Spinal cord (tissue), 10 donors: Measurements from ENCODE around the gene EPOP. TPM values are rescaled to one million over a fixed set of nuclear protein-coding genes. Genes with fewer than 3 reads are reported as not detected.

Experiments
- DNase-seq, 6 donors: peaks; one replicate each; pipeline versions ENCODE4 v3.0.0 to v3.0.0-alpha.2; 2013 to 2015; ENCODE audit warnings: low spot score in 6 of 6, low read depth in 4 of 6
- H3K27ac ChIP-seq: one replicate; pipeline ENCODE4 v1.5.1; 2013; ENCODE audit warnings: low read depth, low read length, control low read depth
- H3K27me3 ChIP-seq: one replicate; pipeline ENCODE4 v1.6.1; 2013; ENCODE audit warnings: low read length; ENCODE audit not compliant: control insufficient read depth, insufficient read depth
- H3K36me3 ChIP-seq: one replicate; pipeline ENCODE4 v1.6.1; 2013; ENCODE audit warnings: low read length; ENCODE audit not compliant: control insufficient read depth, insufficient read depth
- H3K4me1 ChIP-seq: one replicate; pipeline ENCODE4 v1.6.1; 2013; ENCODE audit warnings: low read length; ENCODE audit not compliant: control insufficient read depth, insufficient read depth
- H3K4me3 ChIP-seq: one replicate; pipeline ENCODE4 v1.5.1; 2013; ENCODE audit warnings: low read depth, low read length, control low read depth
- H3K9me3 ChIP-seq: one replicate; pipeline ENCODE4 v1.6.1; 2013; ENCODE audit warnings: low read length; ENCODE audit not compliant: control insufficient read depth, insufficient read depth
- WGBS: methylation state at CpG from one replicate; pipeline ENCODE4 v1.1.5; 2013; ENCODE audit warnings: missing lambda C conversion rate; ENCODE audit not compliant: insufficient coverage; 5-methylcytosine and 5-hydroxymethylcytosine counted together
- polyA plus RNA-seq, 2 donors: library from polyadenylated mRNA; unstranded; fragments of 120-200 nt; gene quantifications; one replicate each; pipeline ENCODE4 v1.2.1, GENCODE V29; 2013; ENCODE audit not compliant: insufficient read length in 2 of 2
- total RNA-seq, 2 donors: library from RNA; depleted of rRNA in 1 of 2; stranded (reverse); fragments of 120-200 nt in 1 of 2; fragments of >200 nt in 1 of 2; gene quantifications; one replicate each; pipeline versions ENCODE4 v1.2.3 to v1.2.4, GENCODE V29; 2013 to 2014
- donor health status: healthy.

Gene EPOP
- total and polyA plus RNA-seq, 4 donors = 0.50 to 2.3 (median 1.9) TPM

DNA sequence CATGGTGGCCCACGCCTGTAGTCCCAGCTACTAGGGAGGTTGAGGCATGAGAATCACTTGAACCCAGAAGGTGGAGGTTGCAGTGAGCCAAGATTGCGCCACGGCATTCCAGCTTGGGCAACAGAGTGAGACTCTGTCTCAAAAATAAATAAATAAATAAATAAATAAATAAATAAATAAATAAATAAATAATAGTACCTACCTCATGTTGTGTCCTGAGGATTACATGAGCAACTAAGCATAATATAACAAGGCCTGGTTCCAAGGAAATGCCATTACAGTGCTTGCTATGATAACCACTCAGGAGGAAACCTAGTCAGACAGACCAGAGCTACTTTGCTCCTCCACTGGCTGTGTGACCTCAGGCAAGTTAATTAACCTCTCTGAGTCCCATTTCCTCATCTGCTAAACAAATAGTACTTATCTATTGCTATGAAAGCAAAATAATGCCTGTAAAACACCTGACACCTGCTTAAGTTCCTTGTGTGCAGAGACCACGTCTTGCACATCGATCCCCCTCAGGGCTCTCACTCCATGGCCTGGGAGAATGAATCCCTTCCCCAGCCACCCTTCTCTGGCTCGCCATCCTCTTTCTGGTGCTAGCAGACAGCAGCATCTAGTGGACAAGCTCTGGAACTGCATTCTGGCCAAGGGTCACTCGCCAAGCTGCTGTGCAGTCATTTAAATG, 7.5 kb downstream of the EPOP start:
- DNase-seq = peak in 4 of 6 donors; percentile 45 to 89 (median 66)
- H3K4me3 ChIP-seq = no peak overlapping the region
- no peaks in the 10 kb centered on the region for H3K9me3 ChIP-seq
- peaks cover 43% of the 10 kb centered on the region for H3K27me3 ChIP-seq
- peaks cover 3% of the 10 kb centered on the region for H3K4me1 ChIP-seq
- no peak overlapping the region for H3K27ac ChIP-seq
- no peaks in the 10 kb centered on the region for H3K36me3 ChIP-seq
- WGBS = 0% methylated on average over 4 of the region's 7 CpGs

DNA sequence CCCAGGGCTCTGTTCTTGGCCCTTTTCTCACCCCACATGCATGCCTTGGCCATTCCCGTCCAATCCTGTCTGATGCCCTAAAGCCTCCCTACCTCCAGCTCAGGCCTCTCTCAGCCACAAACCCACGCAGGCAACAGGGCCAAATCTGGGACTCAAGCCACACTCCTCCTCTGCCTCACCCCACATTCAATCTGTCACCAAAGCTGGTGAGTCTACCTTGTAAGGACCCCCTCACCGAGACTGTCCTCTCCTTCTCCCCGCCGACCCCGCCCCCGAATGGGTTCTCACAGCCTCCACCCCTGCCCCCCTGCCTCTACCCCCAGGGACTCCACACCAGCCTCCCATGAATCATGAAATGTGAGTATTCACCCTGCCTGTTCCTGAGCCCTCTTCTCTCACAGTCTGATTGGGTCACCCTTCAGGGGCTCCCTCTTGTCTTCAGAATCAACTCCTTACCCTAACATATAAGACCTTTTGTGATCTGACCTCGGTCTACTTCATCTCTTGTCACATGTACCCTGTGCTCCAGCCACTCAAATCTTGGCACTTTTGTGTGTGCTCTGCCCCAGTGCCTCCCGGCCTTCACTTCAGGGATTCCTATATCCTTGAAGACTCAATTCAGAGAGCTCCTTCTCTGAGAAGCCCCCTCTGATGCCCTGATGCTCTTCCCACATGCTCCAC, 10.7 kb downstream of the EPOP start:
- 79% methylated on average over 5 of the region's 9 CpGs for WGBS
- Histone ChIP-seq H3K9me3 (no peaks in the 10 kb centered on the region), H3K27ac (no peak overlapping the region), H3K4me1 (peaks cover 4% of the 10 kb centered on the region), H3K27me3 (peaks cover 13% of the 10 kb centered on the region), H3K4me3 (no peak overlapping the region), H3K36me3 (no peaks in the 10 kb centered on the region)
- DNase-seq = no peak

DNA sequence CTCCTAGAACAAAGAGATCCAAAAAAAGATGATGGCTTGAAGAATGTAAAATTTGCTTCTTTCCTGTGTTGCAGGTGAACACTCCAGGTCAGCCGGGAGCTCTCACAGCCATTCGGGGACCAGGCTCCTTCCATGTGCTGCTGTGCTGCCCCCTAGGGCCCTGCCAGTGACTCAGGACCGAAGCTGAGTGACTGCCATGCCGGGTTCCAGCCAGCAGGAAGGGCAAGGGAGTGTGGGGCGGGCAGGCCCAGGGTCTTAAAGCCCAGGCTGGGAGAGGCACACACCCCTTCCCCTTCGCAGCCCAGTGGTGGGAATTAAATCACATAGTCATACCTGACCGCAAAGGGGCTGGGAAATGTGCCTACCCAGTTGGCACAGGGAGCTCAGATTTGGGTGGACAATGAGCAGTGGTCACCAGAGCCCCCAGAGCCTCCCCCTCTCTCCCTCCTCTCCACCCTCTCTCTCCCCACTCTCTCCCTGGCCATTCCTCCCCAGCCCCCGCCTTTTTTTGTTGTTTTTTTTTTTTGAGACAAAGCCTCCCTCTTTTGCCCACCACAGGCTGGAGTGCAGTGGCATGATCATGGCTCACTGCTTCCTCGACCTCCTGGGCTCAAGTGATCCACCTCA, 11.5 kb downstream of the EPOP start:
- Histone ChIP-seq H3K27ac (no peak overlapping the region), H3K36me3 (no peaks in the 10 kb centered on the region), H3K9me3 (no peaks in the 10 kb centered on the region), H3K4me3 (no peak overlapping the region), H3K4me1 (peaks cover 13% of the 10 kb centered on the region), H3K27me3 (peaks cover 4% of the 10 kb centered on the region)
- 7% methylated on average over 8 of the region's 9 CpGs for WGBS
- peak in 3 of 6 donors; percentile 43 to 86 (median 78) for DNase-seq

DNA sequence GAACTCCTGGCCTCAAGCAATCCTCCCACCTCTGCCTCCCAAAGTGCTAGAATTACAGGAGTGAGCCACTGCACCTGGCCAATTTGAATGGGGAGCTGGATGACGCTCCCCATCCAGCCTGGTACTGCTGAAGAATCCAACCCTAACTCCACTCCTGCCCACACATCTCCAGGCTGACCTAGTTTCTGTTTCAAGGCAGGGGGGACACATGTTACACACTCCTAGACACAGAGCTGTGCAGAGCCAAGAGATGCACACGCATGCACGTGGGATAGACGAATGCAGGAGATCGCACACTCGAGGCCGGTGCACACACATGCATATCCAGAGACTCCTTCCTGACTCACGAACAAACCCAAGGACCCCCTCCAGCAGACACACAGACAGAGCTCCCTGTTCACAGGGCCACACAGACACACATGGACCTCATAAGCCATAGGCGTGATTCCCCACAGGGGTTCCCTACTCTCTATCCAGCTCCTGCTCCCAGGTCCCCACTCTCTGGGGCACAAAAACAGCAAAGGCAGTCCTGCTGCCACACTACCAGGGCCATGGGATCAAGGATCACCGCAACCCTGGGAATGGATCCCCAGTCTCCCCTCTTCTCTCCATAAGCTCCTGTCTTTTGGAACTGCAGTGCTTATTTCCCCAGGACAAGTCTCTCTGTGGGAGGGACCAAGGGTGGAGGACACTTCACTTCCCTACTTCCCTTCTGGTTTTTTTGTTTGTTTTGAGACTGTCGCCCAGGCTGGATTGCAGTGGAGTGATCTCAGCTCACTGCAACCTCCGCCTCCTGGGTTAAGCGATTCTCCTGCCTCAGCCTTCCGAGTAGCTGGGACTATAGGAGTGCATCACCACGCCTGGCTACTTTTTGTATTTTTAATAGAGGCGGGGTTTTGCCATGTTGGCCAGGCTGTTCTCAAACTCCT, 14.4 kb downstream of the EPOP start:
- DNase-seq = no peak
- 86% methylated on average over 12 of the region's 16 CpGs for WGBS

DNA sequence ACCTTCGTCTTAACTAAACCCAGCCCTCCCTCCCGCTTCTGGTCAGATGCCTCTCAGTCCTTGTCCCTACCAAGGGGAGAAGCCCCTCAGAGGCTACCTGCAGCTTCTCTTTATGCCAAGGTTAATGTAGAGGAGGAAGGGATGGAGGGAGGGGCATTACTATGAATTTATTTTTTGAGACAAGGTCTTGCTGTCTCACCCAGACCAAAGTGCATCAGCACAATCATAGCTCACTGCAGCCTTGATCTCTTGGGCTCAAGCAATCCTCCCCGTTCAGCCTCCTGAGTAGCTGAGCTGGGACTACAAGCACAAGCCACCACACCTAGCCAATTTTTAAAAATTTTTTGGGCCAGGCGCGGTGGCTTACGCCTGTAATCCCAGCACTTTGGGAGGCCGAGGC, 15.3 kb downstream of the EPOP start:
- no CpG with 5 or more reads among the region's 7 CpGs for WGBS
- Histone ChIP-seq H3K27me3 (no peaks in the 10 kb centered on the region), H3K36me3 (no peaks in the 10 kb centered on the region), H3K4me1 (peaks cover 35% of the 10 kb centered on the region), H3K27ac (no peak overlapping the region), H3K9me3 (no peaks in the 10 kb centered on the region), H3K4me3 (no peak overlapping the region)
- DNase-seq = no peak

More for the DNA sequence above, 14.4 kb downstream of the EPOP start:
- no peak overlapping the region for H3K27ac ChIP-seq
- no peak overlapping the region for H3K4me3 ChIP-seq
- H3K36me3 ChIP-seq = no peaks in the 10 kb centered on the region
- H3K27me3 ChIP-seq = no peaks in the 10 kb centered on the region
- H3K9me3 ChIP-seq = no peaks in the 10 kb centered on the region
- peaks cover 26% of the 10 kb centered on the region for H3K4me1 ChIP-seq

DNA sequence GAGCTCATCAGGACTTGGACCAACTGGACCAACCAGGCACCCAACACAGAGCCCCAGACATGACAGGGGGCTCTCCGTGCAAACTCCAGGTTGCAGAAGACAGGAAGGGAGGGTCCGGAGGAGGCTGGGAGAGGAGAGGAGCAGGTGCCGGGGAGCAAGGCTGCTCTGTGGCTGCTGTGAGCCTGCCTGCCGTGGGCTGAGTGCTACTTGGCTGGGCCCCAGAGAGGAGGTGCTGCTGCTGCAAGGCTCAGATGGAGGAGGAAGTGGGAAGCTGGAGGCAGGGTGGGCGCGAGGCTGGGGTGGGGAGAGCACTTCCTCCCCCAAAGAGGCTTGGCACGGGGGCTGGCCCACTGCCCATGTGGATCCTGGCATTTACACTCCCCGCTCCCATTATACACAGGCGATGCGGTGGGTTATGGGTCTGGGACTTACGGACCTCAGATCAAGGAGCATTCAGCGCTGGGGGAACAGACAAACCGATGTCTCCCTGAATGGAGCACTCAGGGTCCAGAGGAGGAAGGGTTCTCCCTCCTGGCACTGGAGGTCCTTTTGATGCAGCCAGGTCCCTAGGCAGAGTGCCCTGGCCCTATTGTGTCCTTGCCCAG, 15.9 kb downstream of the EPOP start:
- no peaks in the 10 kb centered on the region for H3K36me3 ChIP-seq
- H3K9me3 ChIP-seq = no peaks in the 10 kb centered on the region
- peaks cover 39% of the 10 kb centered on the region for H3K4me1 ChIP-seq
- no peak overlapping the region for H3K4me3 ChIP-seq
- no peak overlapping the region for H3K27ac ChIP-seq
- WGBS = 68% methylated on average over 7 of the region's 13 CpGs
- no peaks in the 10 kb centered on the region for H3K27me3 ChIP-seq
- peak in 2 of 6 donors; percentile 41 to 75 for DNase-seq

DNA sequence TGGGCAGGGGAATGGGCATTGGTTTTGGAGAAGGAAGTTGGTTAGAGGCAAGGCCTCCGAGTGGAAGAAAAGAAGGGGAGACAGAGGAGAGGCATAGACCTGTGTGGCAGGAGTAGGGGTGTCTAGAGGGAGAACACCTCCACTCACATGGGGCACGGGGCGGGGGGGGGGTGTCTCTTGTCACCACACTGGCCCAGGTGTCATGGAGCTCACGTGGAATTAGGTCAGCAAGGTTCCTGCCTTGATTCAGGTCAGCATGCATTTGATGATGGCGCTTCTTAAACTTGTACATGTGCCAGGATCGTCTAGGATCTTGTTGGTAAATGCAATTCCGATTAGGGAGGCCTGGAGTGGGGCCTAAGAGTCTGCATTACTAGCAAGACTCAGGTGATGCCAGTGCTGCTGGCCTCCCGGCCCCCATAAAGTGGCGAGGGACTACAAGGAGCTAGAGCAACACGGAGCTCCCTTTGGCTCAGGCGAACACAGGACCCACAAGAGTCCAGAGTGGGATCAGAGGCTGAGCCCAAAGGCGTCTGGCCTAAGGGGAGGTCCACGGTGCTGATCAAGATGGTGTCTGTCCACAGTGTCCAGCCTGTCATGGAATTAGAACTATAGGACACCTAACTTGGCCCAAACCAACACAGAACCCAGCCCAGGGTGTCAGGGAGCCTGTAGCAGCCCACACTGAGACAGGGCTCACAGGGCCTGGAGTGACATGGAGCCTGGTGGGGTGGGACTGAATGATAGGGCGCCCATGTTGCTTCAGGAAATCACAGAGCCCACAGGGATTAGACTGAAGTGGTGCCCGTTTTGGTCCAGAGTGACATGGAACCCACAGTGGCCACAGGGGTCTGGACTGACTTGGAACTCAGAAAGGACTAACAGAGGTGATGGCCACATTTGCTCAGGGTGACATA, 16.7 kb downstream of the EPOP start:
- Histone ChIP-seq H3K36me3 (no peaks in the 10 kb centered on the region), H3K4me3 (no peak overlapping the region), H3K27ac (no peak overlapping the region), H3K27me3 (no peaks in the 10 kb centered on the region), H3K9me3 (no peaks in the 10 kb centered on the region), H3K4me1 (peaks cover 36% of the 10 kb centered on the region)
- DNase-seq = no peak
- 77% methylated on average over 13 of the region's 15 CpGs for WGBS

DNA sequence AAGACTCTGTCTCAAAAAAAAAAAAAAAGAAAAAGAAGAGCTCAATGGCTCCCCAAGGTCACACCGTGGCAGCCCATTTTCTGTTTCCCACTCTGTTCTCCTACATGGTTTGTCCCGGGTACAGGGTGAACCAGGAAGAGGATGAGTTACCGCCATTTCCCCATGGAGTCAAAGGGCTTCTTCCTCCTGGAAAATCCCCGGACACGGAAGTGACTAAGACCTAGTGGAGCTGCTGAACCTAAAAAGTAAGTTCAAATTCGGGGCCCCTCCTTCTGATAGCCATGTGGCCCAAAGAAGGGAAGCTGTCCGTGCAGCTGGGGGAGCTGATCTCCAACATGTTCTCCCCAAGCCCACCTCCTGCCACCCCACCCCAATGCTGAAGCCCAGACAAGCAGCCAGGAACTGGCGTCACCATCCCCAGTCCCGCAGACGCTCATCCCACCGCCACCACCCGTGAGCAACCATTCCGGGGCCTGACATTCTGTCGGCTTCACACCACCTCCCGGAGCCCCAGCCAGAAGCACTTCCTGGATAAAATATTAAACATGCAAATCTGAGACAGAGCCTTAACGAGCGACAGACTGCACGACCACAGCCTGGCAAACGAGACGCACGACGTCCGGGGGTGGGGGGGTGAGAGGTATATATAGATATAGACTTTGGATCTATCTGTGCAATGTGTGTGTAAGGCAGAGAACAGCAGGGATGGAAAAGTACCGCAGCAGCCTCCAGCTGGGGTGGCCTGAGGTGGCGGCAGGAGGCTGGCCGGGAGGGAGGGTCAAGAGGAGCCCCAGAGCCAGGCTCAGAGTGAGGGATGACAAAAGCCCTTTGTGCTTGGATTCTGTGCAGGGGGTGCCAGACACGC, 17.6 kb downstream of the EPOP start:
- 50% methylated on average over 24 of the region's 27 CpGs for WGBS
- peak in 1 of 6 donors; percentile 82 for DNase-seq
- peaks cover 36% of the 10 kb centered on the region for H3K4me1 ChIP-seq
- H3K27me3 ChIP-seq = no peaks in the 10 kb centered on the region
- H3K27ac ChIP-seq = no peak overlapping the region
- no peaks in the 10 kb centered on the region for H3K36me3 ChIP-seq
- H3K4me3 ChIP-seq = no peak overlapping the region
- no peaks in the 10 kb centered on the region for H3K9me3 ChIP-seq
